Fibroblast of skin of back (primary cell): ENCODE data around the gene ZNF780B. TPM values are rescaled to one million over a fixed set of nuclear protein-coding genes. Genes with fewer than 3 reads are reported as not detected.
"Not testable (repeated sequence)": the region's sequence is repeated elsewhere in the genome, so short reads cannot be mapped to it uniquely, and the experiment has no call there.

Source experiments
- DNase-seq: peaks from one replicate; pipeline ENCODE4 v3.0.0-alpha.2; 2013
- polyA plus RNA-seq, 2 experiments: library from polyadenylated mRNA; unstranded; fragments of 120-200 nt; gene quantifications; one replicate each; pipeline ENCODE4 v1.2.1, GENCODE V29; 2013; ENCODE audit not compliant: insufficient read length in 2 of 2

Gene ZNF780B
- 3.4 TPM for polyA plus RNA-seq (2013, experiment 1 of 2; ENCODE audit: insufficient read length)
- polyA plus RNA-seq (2013, experiment 2 of 2; ENCODE audit: insufficient read length) = 3.1 TPM

GRCh38 chr19:40055832-40056504, at the start of gene ZNF780B:
ZNF780B (minus strand) TSS chr19:40056231; CDS start chr19:40050332, 5,899 bp downstream.
- peak; percentile 65 for DNase-seq

- no peak for DNase-seq
Observed at GRCh38 chr19:40104754-40105153, 48.7 kb upstream of the ZNF780B start.

- no peak for DNase-seq
Observed at GRCh38 chr19:40103600-40103999, 47.6 kb upstream of the ZNF780B start.

GRCh38 chr19:40101813-40102212, 45.8 kb upstream of the ZNF780B start:
- DNase-seq = no peak

GRCh38 chr19:40093416-40093815, 37.4 kb upstream of the ZNF780B start:
- no peak for DNase-seq

- no peak for DNase-seq
Observed at GRCh38 chr19:40091205-40092129, 35.4 kb upstream of the ZNF780B start.

- DNase-seq = peak; percentile 74
Observed at GRCh38 chr19:40090241-40091204, 34.5 kb upstream of the ZNF780B start, which contains the start of gene ZNF780A. ZNF780A (minus strand) TSS chr19:40090943; CDS start chr19:40084753, 6,190 bp downstream.

GRCh38 chr19:40089462-40089861, 33.4 kb upstream of the ZNF780B start:
- DNase-seq = no peak

- no peak for DNase-seq
Observed at GRCh38 chr19:40088299-40089047, 32.4 kb upstream of the ZNF780B start.

- DNase-seq = no peak
Observed at GRCh38 chr19:40084948-40085347, 28.9 kb upstream of the ZNF780B start.

- no peak for DNase-seq
Observed at GRCh38 chr19:40081411-40081810, 25.4 kb upstream of the ZNF780B start.

GRCh38 chr19:40080289-40080688, 24.3 kb upstream of the ZNF780B start:
- DNase-seq = no peak

- DNase-seq = no peak
Observed at GRCh38 chr19:40078377-40078776, 22.3 kb upstream of the ZNF780B start.

- DNase-seq = no peak
Observed at GRCh38 chr19:40070058-40070457, 14.0 kb upstream of the ZNF780B start.

GRCh38 chr19:40059624-40060023, 3.6 kb upstream of the ZNF780B start:
- no peak for DNase-seq

GRCh38 chr19:40057166-40057565, 1.1 kb upstream of the ZNF780B start:
- DNase-seq = no peak

- no peak for DNase-seq
Observed at GRCh38 chr19:40056505-40056904, 474 bp upstream of the ZNF780B start.

- no peak for DNase-seq
Observed at GRCh38 chr19:40055049-40055448, 982 bp downstream of the ZNF780B start.

GRCh38 chr19:40054632-40055031, 1.4 kb downstream of the ZNF780B start:
- DNase-seq = no peak

- DNase-seq = no peak
Observed at GRCh38 chr19:40053491-40053890, 2.5 kb downstream of the ZNF780B start.

GRCh38 chr19:40041718-40042117, 14.3 kb downstream of the ZNF780B start:
- DNase-seq = not testable (repeated sequence)
